Measurements from ENCODE around the gene APCDD1.

DNA sequence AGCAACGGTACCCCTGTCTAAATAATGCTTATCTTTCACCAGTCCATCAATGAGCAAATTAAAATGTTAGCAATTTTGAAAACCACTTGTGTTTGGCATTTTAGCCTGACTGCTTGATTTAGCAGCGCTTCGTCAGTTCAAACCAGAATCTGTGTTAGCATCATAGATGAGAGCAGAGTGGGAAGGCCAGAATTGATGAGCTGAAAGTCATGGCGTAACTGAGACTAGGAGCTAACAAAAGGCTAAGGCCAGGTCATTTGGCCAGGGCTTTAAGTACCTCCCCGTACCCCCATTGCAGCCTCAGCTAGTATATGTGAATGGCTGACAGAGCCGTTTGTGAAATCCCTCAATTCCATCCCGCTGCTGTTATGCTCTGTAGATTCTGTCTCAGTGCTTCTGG is 16.0 kb downstream of the APCDD1 start:
- TF ChIP-seq, protein P1, sequence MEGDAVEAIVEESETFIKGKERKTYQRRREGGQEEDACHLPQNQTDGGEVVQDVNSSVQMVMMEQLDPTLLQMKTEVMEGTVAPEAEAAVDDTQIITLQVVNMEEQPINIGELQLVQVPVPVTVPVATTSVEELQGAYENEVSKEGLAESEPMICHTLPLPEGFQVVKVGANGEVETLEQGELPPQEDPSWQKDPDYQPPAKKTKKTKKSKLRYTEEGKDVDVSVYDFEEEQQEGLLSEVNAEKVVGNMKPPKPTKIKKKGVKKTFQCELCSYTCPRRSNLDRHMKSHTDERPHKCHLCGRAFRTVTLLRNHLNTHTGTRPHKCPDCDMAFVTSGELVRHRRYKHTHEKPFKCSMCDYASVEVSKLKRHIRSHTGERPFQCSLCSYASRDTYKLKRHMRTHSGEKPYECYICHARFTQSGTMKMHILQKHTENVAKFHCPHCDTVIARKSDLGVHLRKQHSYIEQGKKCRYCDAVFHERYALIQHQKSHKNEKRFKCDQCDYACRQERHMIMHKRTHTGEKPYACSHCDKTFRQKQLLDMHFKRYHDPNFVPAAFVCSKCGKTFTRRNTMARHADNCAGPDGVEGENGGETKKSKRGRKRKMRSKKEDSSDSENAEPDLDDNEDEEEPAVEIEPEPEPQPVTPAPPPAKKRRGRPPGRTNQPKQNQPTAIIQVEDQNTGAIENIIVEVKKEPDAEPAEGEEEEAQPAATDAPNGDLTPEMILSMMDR (IDR thresholded peaks at IDR 0.05): no peak
- TF ChIP-seq POLR2A (IDR thresholded peaks at IDR 0.05): no peak
